ENCODE data around the gene GLT1D1. TPM values are rescaled to one million over a fixed set of nuclear protein-coding genes. Genes with fewer than 3 reads are reported as not detected.
A peak's percentile ranks its signal among the peaks of the same experiment; 100 is the strongest.
"Not testable (repeated sequence)": the region's sequence is repeated elsewhere in the genome, so short reads cannot be mapped to it uniquely, and the experiment has no call there.

Gene GLT1D1
- polyA plus RNA-seq (2013) = 0.36 TPM

GRCh38 chr12:128852885-128853599 lies at the start of gene GLT1D1:
GLT1D1 (plus strand) TSS chr12:128853478; CDS start chr12:128853582, 104 bp downstream.
- ChIA-PET POLR2A (no interaction called here), CTCF (no interaction called here)
- Histone ChIP-seq H3K4me1 (ENCODE audit: control extremely low read depth in 1 of 4, control insufficient read depth in 4 of 4, insufficient read depth in 4 of 4, low read length in 3 of 4) (peaks cover 0 to 10% (median 5%) of the 10 kb centered on the region in 4 experiments), H3K9me3 (ENCODE audit: control extremely low read depth in 1 of 5, control insufficient read depth in 4 of 5, insufficient read depth in 2 of 5, low read depth in 1 of 5, low read length in 4 of 5) (peaks cover 0 to 2% (median 0%) of the 10 kb centered on the region in 5 experiments), H3K4me3 (ENCODE audit: control insufficient read depth in 1 of 7, extremely low read depth in 1 of 7, insufficient read depth in 4 of 7, low read depth in 2 of 7, low read length in 6 of 7) (peak within 1 kb of the TSS in 5 of 7 experiments; percentile 19 to 52 (median 46)), H3K27ac (ENCODE audit: insufficient read depth in 1 of 2, low read depth in 1 of 2, low read length in 2 of 2, poor library complexity in 1 of 2, severe bottlenecking in 2 of 2) (no peak within 1 kb of the TSS), H3K36me3 (ENCODE audit: control insufficient read depth in 4 of 4, insufficient read depth in 4 of 4, low read length in 3 of 4) (no peaks in the 10 kb centered on the region), H3K27me3 (replicated peaks in 2 of 5; ENCODE audit: control insufficient read depth in 4 of 5, insufficient read depth in 5 of 5, low read length in 4 of 5) (peaks cover 2 to 77% (median 23%) of the 10 kb centered on the region in 5 experiments)
- DNase-seq = no peak
- WGBS (ENCODE audit: insufficient coverage) = 28% methylated on average over 37 of the region's 56 CpGs

GRCh38 chr12:128803788-128804187 lies 49.5 kb upstream of the GLT1D1 start:
- 100% methylated on average over 9 of the region's 9 CpGs for WGBS (ENCODE audit: insufficient coverage)
- CTCF ChIA-PET = no interaction called here
- H3K4me3 ChIP-seq (ENCODE audit: control insufficient read depth in 1 of 7, extremely low read depth in 1 of 7, insufficient read depth in 4 of 7, low read depth in 2 of 7, low read length in 6 of 7) = no peak overlapping the region

GRCh38 chr12:128804762-128805161 lies 48.5 kb upstream of the GLT1D1 start:
- WGBS (ENCODE audit: insufficient coverage) = 100% methylated on average over 3 of the region's 8 CpGs
- ChIA-PET CTCF (no interaction called here), POLR2A (no interaction called here)
- peaks cover 20 to 78% (median 50%) of the 10 kb centered on the region in 4 experiments for H3K36me3 ChIP-seq (ENCODE audit: control insufficient read depth in 4 of 4, insufficient read depth in 4 of 4, low read length in 3 of 4)
- peaks cover 0 to 8% (median 0%) of the 10 kb centered on the region in 5 experiments for H3K9me3 ChIP-seq (ENCODE audit: control extremely low read depth in 1 of 5, control insufficient read depth in 4 of 5, insufficient read depth in 2 of 5, low read depth in 1 of 5, low read length in 4 of 5)
- no peaks in the 10 kb centered on the region for H3K4me1 ChIP-seq (ENCODE audit: control extremely low read depth in 1 of 4, control insufficient read depth in 4 of 4, insufficient read depth in 4 of 4, low read length in 3 of 4)
- no peak overlapping the region for H3K27ac ChIP-seq (ENCODE audit: insufficient read depth in 1 of 2, low read depth in 1 of 2, low read length in 2 of 2, poor library complexity in 1 of 2, severe bottlenecking in 2 of 2)
- no peak overlapping the region for H3K4me3 ChIP-seq (ENCODE audit: control insufficient read depth in 1 of 7, extremely low read depth in 1 of 7, insufficient read depth in 4 of 7, low read depth in 2 of 7, low read length in 6 of 7)
- H3K27me3 ChIP-seq (replicated peaks in 2 of 5; ENCODE audit: control insufficient read depth in 4 of 5, insufficient read depth in 5 of 5, low read length in 4 of 5) = no peaks in the 10 kb centered on the region
- no peak for DNase-seq

More at GRCh38 chr12:128803788-128804187, 49.5 kb upstream of the GLT1D1 start:
- Histone ChIP-seq H3K27ac (ENCODE audit: insufficient read depth in 1 of 2, low read depth in 1 of 2, low read length in 2 of 2, poor library complexity in 1 of 2, severe bottlenecking in 2 of 2) (no peak overlapping the region), H3K27me3 (replicated peaks in 2 of 5; ENCODE audit: control insufficient read depth in 4 of 5, insufficient read depth in 5 of 5, low read length in 4 of 5) (no peaks in the 10 kb centered on the region), H3K36me3 (ENCODE audit: control insufficient read depth in 4 of 4, insufficient read depth in 4 of 4, low read length in 3 of 4) (peaks cover 17 to 80% (median 53%) of the 10 kb centered on the region in 4 experiments), H3K4me1 (ENCODE audit: control extremely low read depth in 1 of 4, control insufficient read depth in 4 of 4, insufficient read depth in 4 of 4, low read length in 3 of 4) (no peaks in the 10 kb centered on the region), H3K9me3 (ENCODE audit: control extremely low read depth in 1 of 5, control insufficient read depth in 4 of 5, insufficient read depth in 2 of 5, low read depth in 1 of 5, low read length in 4 of 5) (peaks cover 0 to 8% (median 0%) of the 10 kb centered on the region in 5 experiments)
- POLR2A ChIA-PET = no interaction called here
- DNase-seq = no peak

- peaks cover 19 to 71% (median 47%) of the 10 kb centered on the region in 4 experiments for H3K36me3 ChIP-seq (ENCODE audit: control insufficient read depth in 4 of 4, insufficient read depth in 4 of 4, low read length in 3 of 4)
- DNase-seq = not testable (repeated sequence)
- CTCF ChIA-PET = interaction anchor here (1.0 to 3.1 kb wide), 2 partner anchors 8 to 17 kb away, joined by 3 to 14 read pairs; no protein-coding TSS in a partner anchor
These were observed 47.9 kb upstream of the GLT1D1 start for GRCh38 chr12:128805406-128805805.

GRCh38 chr12:128806573-128806972 lies 46.7 kb upstream of the GLT1D1 start:
- H3K4me1 ChIP-seq (ENCODE audit: control extremely low read depth in 1 of 4, control insufficient read depth in 4 of 4, insufficient read depth in 4 of 4, low read length in 3 of 4) = peaks cover 0 to 3% (median 0%) of the 10 kb centered on the region in 4 experiments
- ChIA-PET POLR2A (interaction anchor here (0.6 kb wide), 1 partner anchor 23 kb away, joined by 3 read pairs; no protein-coding TSS in a partner anchor), CTCF (interaction anchor here (3.1 kb wide), 1 partner anchor 9 kb away, joined by 14 read pairs; no protein-coding TSS in a partner anchor)
- H3K27me3 ChIP-seq (replicated peaks in 2 of 5; ENCODE audit: control insufficient read depth in 4 of 5, insufficient read depth in 5 of 5, low read length in 4 of 5) = no peaks in the 10 kb centered on the region
- no peak for DNase-seq
- H3K36me3 ChIP-seq (ENCODE audit: control insufficient read depth in 4 of 4, insufficient read depth in 4 of 4, low read length in 3 of 4) = peaks cover 13 to 66% (median 40%) of the 10 kb centered on the region in 4 experiments
- WGBS (ENCODE audit: insufficient coverage) = 88% methylated on average over 5 of the region's 9 CpGs
- peaks cover 0 to 8% (median 0%) of the 10 kb centered on the region in 5 experiments for H3K9me3 ChIP-seq (ENCODE audit: control extremely low read depth in 1 of 5, control insufficient read depth in 4 of 5, insufficient read depth in 2 of 5, low read depth in 1 of 5, low read length in 4 of 5)
- no peak overlapping the region for H3K27ac ChIP-seq (ENCODE audit: insufficient read depth in 1 of 2, low read depth in 1 of 2, low read length in 2 of 2, poor library complexity in 1 of 2, severe bottlenecking in 2 of 2)
- no peak overlapping the region for H3K4me3 ChIP-seq (ENCODE audit: control insufficient read depth in 1 of 7, extremely low read depth in 1 of 7, insufficient read depth in 4 of 7, low read depth in 2 of 7, low read length in 6 of 7)

More at GRCh38 chr12:128805406-128805805, 47.9 kb upstream of the GLT1D1 start:
- H3K9me3 ChIP-seq (ENCODE audit: control extremely low read depth in 1 of 5, control insufficient read depth in 4 of 5, insufficient read depth in 2 of 5, low read depth in 1 of 5, low read length in 4 of 5); H3K27me3 ChIP-seq (replicated peaks in 2 of 5; ENCODE audit: control insufficient read depth in 4 of 5, insufficient read depth in 5 of 5, low read length in 4 of 5); H3K4me1 ChIP-seq (ENCODE audit: control extremely low read depth in 1 of 4, control insufficient read depth in 4 of 4, insufficient read depth in 4 of 4, low read length in 3 of 4); H3K27ac ChIP-seq (ENCODE audit: insufficient read depth in 1 of 2, low read depth in 1 of 2, low read length in 2 of 2, poor library complexity in 1 of 2, severe bottlenecking in 2 of 2); POLR2A ChIA-PET; H3K4me3 ChIP-seq (ENCODE audit: control insufficient read depth in 1 of 7, extremely low read depth in 1 of 7, insufficient read depth in 4 of 7, low read depth in 2 of 7, low read length in 6 of 7): not testable (repeated sequence)
- 100% methylated on average over 3 of the region's 5 CpGs for WGBS (ENCODE audit: insufficient coverage)

GRCh38 chr12:128807161-128807724 lies 46.0 kb upstream of the GLT1D1 start:
- DNase-seq = peak in 1 of 3 donors; percentile 59
- ChIA-PET POLR2A (no interaction called here), CTCF (interaction anchor here (3.1 kb wide), 1 partner anchor 10 kb away, joined by 14 read pairs; no protein-coding TSS in a partner anchor)
- peaks cover 0 to 8% (median 0%) of the 10 kb centered on the region in 5 experiments for H3K9me3 ChIP-seq (ENCODE audit: control extremely low read depth in 1 of 5, control insufficient read depth in 4 of 5, insufficient read depth in 2 of 5, low read depth in 1 of 5, low read length in 4 of 5)
- H3K36me3 ChIP-seq (ENCODE audit: control insufficient read depth in 4 of 4, insufficient read depth in 4 of 4, low read length in 3 of 4) = peaks cover 13 to 64% (median 38%) of the 10 kb centered on the region in 4 experiments
- WGBS (ENCODE audit: insufficient coverage) = 89% methylated on average over 14 of the region's 14 CpGs
- H3K4me3 ChIP-seq (ENCODE audit: control insufficient read depth in 1 of 7, extremely low read depth in 1 of 7, insufficient read depth in 4 of 7, low read depth in 2 of 7, low read length in 6 of 7) = no peak overlapping the region
- H3K27ac ChIP-seq (ENCODE audit: insufficient read depth in 1 of 2, low read depth in 1 of 2, low read length in 2 of 2, poor library complexity in 1 of 2, severe bottlenecking in 2 of 2) = no peak overlapping the region
- no peaks in the 10 kb centered on the region for H3K27me3 ChIP-seq (replicated peaks in 2 of 5; ENCODE audit: control insufficient read depth in 4 of 5, insufficient read depth in 5 of 5, low read length in 4 of 5)
- peaks cover 0 to 3% (median 0%) of the 10 kb centered on the region in 4 experiments for H3K4me1 ChIP-seq (ENCODE audit: control extremely low read depth in 1 of 4, control insufficient read depth in 4 of 4, insufficient read depth in 4 of 4, low read length in 3 of 4)

- Histone ChIP-seq H3K36me3 (ENCODE audit: control insufficient read depth in 4 of 4, insufficient read depth in 4 of 4, low read length in 3 of 4) (peaks cover 13 to 67% (median 44%) of the 10 kb centered on the region in 4 experiments), H3K4me1 (ENCODE audit: control extremely low read depth in 1 of 4, control insufficient read depth in 4 of 4, insufficient read depth in 4 of 4, low read length in 3 of 4) (peaks cover 0 to 3% (median 0%) of the 10 kb centered on the region in 4 experiments), H3K4me3 (ENCODE audit: control insufficient read depth in 1 of 7, extremely low read depth in 1 of 7, insufficient read depth in 4 of 7, low read depth in 2 of 7, low read length in 6 of 7) (no peak overlapping the region), H3K27ac (ENCODE audit: insufficient read depth in 1 of 2, low read depth in 1 of 2, low read length in 2 of 2, poor library complexity in 1 of 2, severe bottlenecking in 2 of 2) (no peak overlapping the region), H3K27me3 (replicated peaks in 2 of 5; ENCODE audit: control insufficient read depth in 4 of 5, insufficient read depth in 5 of 5, low read length in 4 of 5) (no peaks in the 10 kb centered on the region), H3K9me3 (ENCODE audit: control extremely low read depth in 1 of 5, control insufficient read depth in 4 of 5, insufficient read depth in 2 of 5, low read depth in 1 of 5, low read length in 4 of 5) (peaks cover 0 to 8% (median 0%) of the 10 kb centered on the region in 5 experiments)
- POLR2A ChIA-PET = no interaction called here
- 98% methylated on average over 12 of the region's 12 CpGs for WGBS (ENCODE audit: insufficient coverage)
- CTCF ChIA-PET = no interaction called here
- DNase-seq = no peak
These were observed 44.6 kb upstream of the GLT1D1 start for GRCh38 chr12:128808651-128809050.

Measured in common myeloid progenitor, CD34-positive (primary cell).